Progenitor cell of endocrine pancreas (in vitro differentiated cells): ENCODE measurements around the gene COA5. TPM values are rescaled to one million over a fixed set of nuclear protein-coding genes. Genes with fewer than 3 reads are reported as not detected.

Experiments used
- DNase-seq: peaks from one replicate; pipeline ENCODE4 v3.0.0; 2021; ENCODE audit warnings: low spot score; ENCODE audit not compliant: unreplicated experiment
- H3K27ac Mint-ChIP-seq: 2 replicates; pipeline ENCODE4 v1.8.0; 2021; ENCODE audit warnings: mild to moderate bottlenecking, moderate library complexity, mixed read lengths
- H3K27me3 Mint-ChIP-seq: 2 replicates; pipeline ENCODE4 v1.8.0; 2021; ENCODE audit warnings: mixed read lengths
- H3K36me3 Mint-ChIP-seq: 2 replicates; pipeline ENCODE4 v1.8.0; 2022; ENCODE audit warnings: mixed read lengths; ENCODE audit not compliant: insufficient read depth
- H3K4me1 Mint-ChIP-seq: 2 replicates; pipeline ENCODE4 v1.8.0; 2021; ENCODE audit warnings: low read depth, mixed read lengths
- H3K4me3 Mint-ChIP-seq: 2 replicates; pipeline ENCODE4 v1.8.0; 2021; ENCODE audit warnings: low read depth, mild to moderate bottlenecking, moderate library complexity, mixed read lengths
- H3K9me3 Mint-ChIP-seq: 2 replicates; pipeline ENCODE4 v1.8.0; 2021; ENCODE audit warnings: low read depth, mixed read lengths
- CTCF ChIP-seq: fragments of 200-600 bp; sonication (generic); IDR thresholded peaks from one replicate; pipeline ENCODE4 v1.5.0; 2021; ENCODE audit warnings: antibody characterized with exemption, mild to moderate bottlenecking; ENCODE audit not compliant: unreplicated experiment
- total RNA-seq: library from RNA; stranded (reverse); gene quantifications from 2 replicates; pipeline ENCODE4 v1.2.1, GENCODE V29; 2021

The COA5 gene
- total RNA-seq, 1 donor from 2014 or later, result 45.2 TPM

- no peak for TF ChIP-seq CTCF
These were observed 18.8 kb downstream of the COA5 start for GRCh38 chr2:98589489-98589888.

GRCh38 chr2:98588880-98589431 is 19.4 kb downstream of the COA5 start:
- Mint-ChIP-seq H3K27ac (peak overlapping the region; percentile 64), H3K27me3 (no peaks in the 10 kb centered on the region), H3K4me3 (no peak overlapping the region), H3K36me3 (peaks cover 9% of the 10 kb centered on the region), H3K9me3 (peaks cover 2% of the 10 kb centered on the region), H3K4me1 (peaks cover 3% of the 10 kb centered on the region)
- no peak for DNase-seq
- no peak for TF ChIP-seq CTCF

More at GRCh38 chr2:98589489-98589888, 18.8 kb downstream of the COA5 start:
- Mint-ChIP-seq H3K4me3 (no peak overlapping the region), H3K36me3 (peaks cover 12% of the 10 kb centered on the region), H3K27me3 (no peaks in the 10 kb centered on the region), H3K9me3 (peaks cover 4% of the 10 kb centered on the region), H3K27ac (no peak overlapping the region), H3K4me1 (no peaks in the 10 kb centered on the region)
- DNase-seq, result no peak

GRCh38 chr2:98586551-98587140 is 21.7 kb downstream of the COA5 start:
- Mint-ChIP-seq H3K4me1 (peaks cover 5% of the 10 kb centered on the region), H3K36me3 (peaks cover 2% of the 10 kb centered on the region), H3K27ac (no peak overlapping the region), H3K27me3 (no peaks in the 10 kb centered on the region), H3K4me3 (no peak overlapping the region), H3K9me3 (no peaks in the 10 kb centered on the region)
- no peak for DNase-seq
- TF ChIP-seq CTCF, result no peak

- TF ChIP-seq CTCF, result no peak
- peaks cover 5% of the 10 kb centered on the region for H3K4me1 Mint-ChIP-seq
- no peak overlapping the region for H3K27ac Mint-ChIP-seq
- DNase-seq, result no peak
- H3K4me3 Mint-ChIP-seq, result no peak overlapping the region
- peaks cover 2% of the 10 kb centered on the region for H3K36me3 Mint-ChIP-seq
- no peaks in the 10 kb centered on the region for H3K27me3 Mint-ChIP-seq
- H3K9me3 Mint-ChIP-seq, result no peaks in the 10 kb centered on the region
These were observed 22.9 kb downstream of the COA5 start for GRCh38 chr2:98585386-98585785.

- Mint-ChIP-seq H3K27me3 (no peaks in the 10 kb centered on the region), H3K4me1 (peaks cover 5% of the 10 kb centered on the region), H3K9me3 (no peaks in the 10 kb centered on the region), H3K27ac (no peak overlapping the region), H3K36me3 (peaks cover 2% of the 10 kb centered on the region), H3K4me3 (no peak overlapping the region)
- TF ChIP-seq CTCF, result no peak
- DNase-seq, result no peak
These were observed 24.3 kb downstream of the COA5 start for GRCh38 chr2:98583816-98584618.
